ENCODE data around the gene OTOF.

Gene OTOF

DNA sequence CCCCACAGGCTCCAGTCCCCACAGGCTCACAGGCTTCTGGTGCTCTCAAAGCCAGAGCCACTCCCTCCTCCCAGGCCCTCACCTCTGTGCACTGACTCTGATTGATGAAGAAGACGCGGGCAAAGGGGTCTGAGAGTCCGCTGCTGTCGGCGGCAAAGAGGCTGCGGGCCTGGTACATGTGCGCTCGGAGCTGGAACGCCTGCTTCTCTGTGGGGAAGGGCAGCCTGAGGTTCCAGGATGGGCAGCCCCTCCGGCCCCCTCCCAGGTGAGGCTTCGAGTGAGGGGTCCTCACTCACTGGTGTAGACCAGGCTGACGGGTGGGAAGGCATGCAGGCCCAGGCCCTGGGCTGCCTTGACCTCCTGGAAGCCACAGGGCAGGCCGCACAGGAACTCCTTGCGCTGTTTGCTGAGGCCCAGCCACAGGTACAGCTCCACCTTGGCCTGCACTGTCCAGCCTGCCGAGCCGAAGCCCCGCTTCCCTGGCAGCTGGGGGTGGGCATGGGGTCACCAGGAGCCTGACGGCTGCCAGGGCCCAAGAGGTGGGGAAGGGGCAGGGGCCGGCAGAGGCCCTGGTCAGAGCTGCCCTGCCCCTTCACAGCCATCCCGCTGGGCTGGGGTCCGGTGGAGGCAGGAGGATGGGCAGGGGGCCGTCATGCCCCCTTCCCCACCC is 2.0 kb downstream of the OTOF start:
- TF ChIP-seq, protein P1, sequence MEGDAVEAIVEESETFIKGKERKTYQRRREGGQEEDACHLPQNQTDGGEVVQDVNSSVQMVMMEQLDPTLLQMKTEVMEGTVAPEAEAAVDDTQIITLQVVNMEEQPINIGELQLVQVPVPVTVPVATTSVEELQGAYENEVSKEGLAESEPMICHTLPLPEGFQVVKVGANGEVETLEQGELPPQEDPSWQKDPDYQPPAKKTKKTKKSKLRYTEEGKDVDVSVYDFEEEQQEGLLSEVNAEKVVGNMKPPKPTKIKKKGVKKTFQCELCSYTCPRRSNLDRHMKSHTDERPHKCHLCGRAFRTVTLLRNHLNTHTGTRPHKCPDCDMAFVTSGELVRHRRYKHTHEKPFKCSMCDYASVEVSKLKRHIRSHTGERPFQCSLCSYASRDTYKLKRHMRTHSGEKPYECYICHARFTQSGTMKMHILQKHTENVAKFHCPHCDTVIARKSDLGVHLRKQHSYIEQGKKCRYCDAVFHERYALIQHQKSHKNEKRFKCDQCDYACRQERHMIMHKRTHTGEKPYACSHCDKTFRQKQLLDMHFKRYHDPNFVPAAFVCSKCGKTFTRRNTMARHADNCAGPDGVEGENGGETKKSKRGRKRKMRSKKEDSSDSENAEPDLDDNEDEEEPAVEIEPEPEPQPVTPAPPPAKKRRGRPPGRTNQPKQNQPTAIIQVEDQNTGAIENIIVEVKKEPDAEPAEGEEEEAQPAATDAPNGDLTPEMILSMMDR (IDR thresholded peaks at IDR 0.05; ENCODE audit: low read depth, low read length), result no peak
- no peak overlapping the region for H3K4me3 ChIP-seq (ENCODE audit: low read depth, low read length)

DNA sequence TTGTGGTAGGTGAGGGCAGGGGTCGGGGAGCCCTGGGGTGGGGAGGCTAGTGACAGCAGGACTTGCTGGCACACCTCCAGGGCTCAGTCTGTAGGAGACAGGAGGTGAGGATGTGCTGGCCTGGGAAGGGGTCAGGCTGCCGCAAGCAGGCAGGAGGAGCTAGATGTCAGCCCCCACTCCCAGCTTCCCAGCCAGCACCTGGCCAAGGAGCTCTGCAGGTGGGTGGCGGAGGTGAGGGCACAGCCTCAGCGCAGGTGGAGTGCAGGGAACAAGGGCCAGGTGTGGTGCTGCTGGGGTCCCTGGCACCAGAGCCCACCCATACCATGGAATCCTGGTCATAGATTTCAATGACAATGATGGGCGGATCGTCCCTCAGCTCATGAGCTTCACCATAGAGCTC is 2.9 kb downstream of the OTOF start:
- TF ChIP-seq, protein P1 (IDR thresholded peaks at IDR 0.05; ENCODE audit: low read depth, low read length), result no peak
- H3K4me3 ChIP-seq (ENCODE audit: low read depth, low read length), result no peak overlapping the region

DNA sequence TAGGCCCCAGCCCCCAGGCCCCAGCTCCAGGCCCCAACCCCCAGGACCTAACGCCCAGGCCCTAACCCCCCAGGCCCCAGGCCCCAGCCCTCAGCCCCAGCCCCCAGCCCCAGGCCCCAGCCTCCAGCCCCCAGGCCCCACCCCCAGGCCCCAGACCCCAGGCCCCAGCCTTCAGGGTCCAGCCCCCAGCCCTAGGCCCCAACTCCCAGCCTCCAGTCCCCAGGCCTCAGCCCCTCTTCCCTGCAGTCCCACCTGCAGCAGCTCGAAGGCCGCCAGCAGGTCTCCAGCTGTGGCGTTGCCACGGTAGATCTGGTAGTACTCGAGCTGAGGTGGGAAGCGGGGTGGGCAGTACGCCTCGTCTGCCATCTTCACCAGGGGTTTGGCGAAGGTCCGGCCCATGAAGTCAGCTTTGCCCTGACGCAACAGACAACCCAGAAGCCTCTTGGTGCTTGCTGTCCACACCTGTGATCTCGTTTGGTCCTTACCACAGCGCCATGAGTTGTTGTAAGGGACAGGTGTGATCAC is 3.6 kb downstream of the OTOF start:
- TF ChIP-seq, protein P1 (IDR thresholded peaks at IDR 0.05; ENCODE audit: low read depth, low read length), result no peak
- H3K4me3 ChIP-seq (ENCODE audit: low read depth, low read length), result no peak overlapping the region

DNA sequence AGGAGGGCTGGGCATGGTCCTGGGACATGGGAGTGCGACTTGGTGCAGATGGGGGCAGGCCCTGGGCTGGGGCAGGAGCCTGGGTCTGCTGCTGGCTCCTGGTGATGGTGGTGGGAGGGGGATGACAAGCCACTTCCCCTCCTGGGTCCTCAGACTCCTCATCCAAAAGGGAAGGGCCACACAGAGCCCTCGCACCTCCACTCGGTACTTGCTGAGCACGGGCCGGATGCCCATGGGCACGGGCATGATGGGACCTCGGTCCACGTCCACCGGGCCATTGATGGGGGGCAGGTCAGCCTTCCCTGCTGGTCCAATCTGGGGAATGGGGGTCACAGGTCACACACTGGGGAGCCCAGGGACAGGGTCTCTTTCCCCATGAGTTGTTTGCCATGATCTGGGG is 4.1 kb downstream of the OTOF start:
- H3K4me3 ChIP-seq (ENCODE audit: low read depth, low read length), result no peak overlapping the region
- TF ChIP-seq, protein P1 (IDR thresholded peaks at IDR 0.05; ENCODE audit: low read depth, low read length), result no peak

DNA sequence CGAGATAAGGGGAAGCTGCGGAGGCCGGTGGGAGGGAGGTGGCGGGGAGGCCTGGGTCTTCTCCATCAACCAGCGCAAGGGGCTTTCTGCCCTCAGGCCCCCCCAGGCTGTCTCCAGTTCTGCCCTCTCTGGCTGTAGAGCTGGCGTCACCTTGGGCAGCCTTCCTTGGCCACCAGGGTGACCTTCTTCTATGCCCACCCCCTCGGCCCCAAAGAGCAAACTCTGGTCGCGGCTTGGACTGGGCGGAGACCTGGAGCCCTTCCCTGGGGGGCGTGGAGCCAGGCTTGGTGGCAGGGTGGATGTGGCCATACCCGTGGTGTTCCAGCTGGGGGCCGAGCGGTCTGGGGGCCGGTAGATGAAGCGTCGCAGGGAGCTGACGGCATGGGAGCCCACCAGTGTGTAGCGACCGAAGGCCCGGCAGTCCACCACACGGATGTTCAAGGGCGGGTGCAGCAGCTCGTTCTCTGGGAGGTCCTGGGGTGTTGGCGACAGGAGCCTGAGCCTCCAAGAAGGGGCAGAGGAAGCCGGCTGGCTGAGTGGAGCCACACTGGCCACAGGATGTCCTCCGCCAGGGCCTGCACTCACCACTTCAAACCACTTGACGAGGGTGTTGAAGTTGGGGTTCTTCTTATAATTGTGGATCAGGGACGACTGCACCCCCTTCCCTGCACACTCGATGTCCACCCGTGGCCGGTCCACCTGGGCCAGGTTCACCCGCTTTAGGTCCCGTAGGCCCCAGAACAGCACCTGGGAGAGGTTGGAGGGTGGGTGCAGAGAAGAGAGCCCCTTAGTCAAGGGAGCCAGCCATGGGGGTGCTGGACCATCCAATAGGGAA is 4.9 kb downstream of the OTOF start:
- TF ChIP-seq, protein P1 (IDR thresholded peaks at IDR 0.05; ENCODE audit: low read depth, low read length), result no peak
- H3K4me3 ChIP-seq (ENCODE audit: low read depth, low read length), result no peak overlapping the region

DNA sequence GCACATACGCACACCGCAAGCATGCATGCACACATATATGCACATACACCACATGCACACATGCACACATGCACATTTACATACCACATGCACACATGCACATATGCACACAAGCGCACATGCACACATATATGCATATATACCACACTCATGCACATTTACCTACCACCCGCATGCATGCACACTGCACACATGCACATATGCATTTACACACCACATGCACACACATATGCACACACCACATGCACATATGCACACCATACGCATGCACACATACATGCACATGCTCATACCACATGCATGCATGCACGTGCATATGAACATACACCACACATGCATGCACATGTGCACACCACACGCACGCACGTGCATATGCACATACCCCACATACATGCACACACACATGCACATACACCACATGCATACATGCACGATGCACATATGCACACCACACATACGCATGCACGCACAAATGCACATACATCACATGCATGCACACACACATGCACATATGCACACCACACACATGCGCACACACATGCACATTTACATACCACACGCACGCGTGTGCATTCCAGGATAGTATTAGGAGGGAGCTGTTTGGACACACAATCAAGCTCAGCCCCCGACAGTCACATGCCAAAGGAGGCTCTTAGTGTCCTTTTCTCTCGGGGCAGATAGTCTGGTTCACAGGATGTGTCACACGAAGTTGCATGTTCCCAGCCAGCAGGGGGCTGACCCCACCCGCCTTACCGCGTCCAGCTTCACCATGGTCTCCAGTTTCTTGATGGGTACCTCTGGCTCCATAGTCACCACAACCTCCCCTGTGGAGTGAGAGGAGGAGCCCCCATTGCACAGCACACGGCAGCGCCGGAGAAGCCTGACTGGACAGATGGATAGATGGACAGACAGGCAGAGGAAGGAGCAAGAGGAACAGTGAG is 5.9 kb downstream of the OTOF start:
- H3K4me3 ChIP-seq (ENCODE audit: low read depth, low read length), result no peak overlapping the region
- TF ChIP-seq, protein P1 (IDR thresholded peaks at IDR 0.05; ENCODE audit: low read depth, low read length), result no peak
